ENCODE data around the gene GPAM. TPM values are rescaled to one million over a fixed set of nuclear protein-coding genes. Genes with fewer than 3 reads are reported as not detected.

GPAM gene
- total RNA-seq, 4 donors from 2014 or later: 140 to 448 (median 241) TPM

- DNase-seq (ENCODE audit: low spot score): no peak
- no peak for ATAC-seq (ENCODE audit: low FRiP score)
- TF ChIP-seq CTCF (IDR thresholded peaks at IDR 0.05): no peak
Observed at GRCh38 chr10:112132435-112132834, 51.1 kb downstream of the GPAM start.

GRCh38 chr10:112131996-112132395 lies 51.6 kb downstream of the GPAM start:
- no peak for TF ChIP-seq CTCF (IDR thresholded peaks at IDR 0.05)
- DNase-seq (ENCODE audit: low spot score) (no peak), ATAC-seq (ENCODE audit: low FRiP score) (no peak)

- no peak for DNase-seq (ENCODE audit: low spot score)
- no peak for TF ChIP-seq CTCF (IDR thresholded peaks at IDR 0.05)
- ATAC-seq (ENCODE audit: low FRiP score): no peak
Observed at GRCh38 chr10:112131346-112131745, 52.2 kb downstream of the GPAM start.

GRCh38 chr10:112126901-112127300 lies 56.7 kb downstream of the GPAM start:
- ATAC-seq (ENCODE audit: low FRiP score) (no peak), DNase-seq (ENCODE audit: low spot score) (no peak)
- no peak for TF ChIP-seq CTCF (IDR thresholded peaks at IDR 0.05)

- ATAC-seq (ENCODE audit: low FRiP score) (no peak), DNase-seq (ENCODE audit: low spot score) (no peak)
- TF ChIP-seq CTCF (IDR thresholded peaks at IDR 0.05): no peak
Observed at GRCh38 chr10:112126172-112126571, 57.4 kb downstream of the GPAM start.

GRCh38 chr10:112124866-112125265 lies 58.7 kb downstream of the GPAM start:
- no peak for ATAC-seq (ENCODE audit: low FRiP score)
- TF ChIP-seq CTCF (IDR thresholded peaks at IDR 0.05): no peak
- no peak for DNase-seq (ENCODE audit: low spot score)

GRCh38 chr10:112122827-112123226 lies 60.7 kb downstream of the GPAM start:
- DNase-seq (ENCODE audit: low spot score) (no peak), ATAC-seq (ENCODE audit: low FRiP score) (no peak)
- TF ChIP-seq CTCF (IDR thresholded peaks at IDR 0.05): no peak

Data from omental fat pad (tissue), 4 donors.